Peyer's patch (tissue), 4 donors: ENCODE data around the gene SHROOM2. TPM values are rescaled to one million over a fixed set of nuclear protein-coding genes. Genes with fewer than 3 reads are reported as not detected.

Source experiments
- DNase-seq, 3 donors: peaks; one replicate each; pipeline ENCODE4 v3.0.0-alpha.2; 2017 to 2019
- H3K27ac ChIP-seq, 4 donors: fragments of 200-600 bp; sonication (generic); one replicate each; pipeline ENCODE4 v1.5.1; 2016 to 2019
- H3K27me3 ChIP-seq, 2 donors: fragments of 200-600 bp; sonication (generic); one replicate each; pipeline ENCODE4 v1.5.1; 2019
- H3K36me3 ChIP-seq, 3 donors: fragments of 200-600 bp; sonication (generic); one replicate each; pipeline ENCODE4 v1.5.1; 2016 to 2019
- H3K4me1 ChIP-seq, 4 donors: fragments of 200-600 bp; sonication (generic); one replicate each; pipeline ENCODE4 v1.5.1; 2016 to 2019
- H3K4me3 ChIP-seq, 4 donors: fragments of 200-600 bp; sonication (generic); 1 replicate in 3 of 4; 2 replicates in 1 of 4; pipeline ENCODE4 v1.5.1; 2016 to 2019; ENCODE audit warnings: mild to moderate bottlenecking in 1 of 4
- H3K9me3 ChIP-seq, 4 donors: fragments of 200-600 bp; sonication (generic); one replicate each; pipeline ENCODE4 v1.5.1; 2016 to 2019; ENCODE audit warnings: mild to moderate bottlenecking in 1 of 4
- CTCF ChIP-seq, 6 experiments: fragments of 450-650 bp in 4 of 6; fragments of 200-600 bp in 2 of 6; sonication (generic) in 1 of 6; IDR thresholded peaks; one replicate each; pipeline ENCODE4 v1.5.1; 2017 to 2019; ENCODE audit warnings: antibody characterized with exemption in 6 of 6, mild to moderate bottlenecking in 3 of 6, moderate library complexity in 1 of 6
- POLR2A ChIP-seq, 2 donors: fragments of 450-650 bp; IDR thresholded peaks; one replicate each; pipeline ENCODE4 v1.5.1; 2017; ENCODE audit warnings: antibody characterized with exemption in 2 of 2, mild to moderate bottlenecking in 2 of 2, moderate library complexity in 2 of 2
- total RNA-seq, 4 donors: library from RNA; depleted of rRNA; stranded (reverse); fragments of >200 nt; gene quantifications; one replicate each; pipeline ENCODE4 v1.1.0, GENCODE V29; 2016

SHROOM2 gene
- total RNA-seq, 4 donors from 2014 or later = 1.8 to 7.4 (median 3.3) TPM

- H3K4me1 ChIP-seq = no peaks in the 10 kb centered on the region
- no peaks in the 10 kb centered on the region for H3K27me3 ChIP-seq
- H3K4me3 ChIP-seq = no peak overlapping the region
- no peaks in the 10 kb centered on the region for H3K9me3 ChIP-seq
- H3K36me3 ChIP-seq = no peaks in the 10 kb centered on the region
- no peak overlapping the region for H3K27ac ChIP-seq
- no peak for TF ChIP-seq CTCF (IDR thresholded peaks at IDR 0.05)
- DNase-seq = no peak
Observed at GRCh38 chrX:9835585-9836210, 49.5 kb downstream of the SHROOM2 start.

- no peak for TF ChIP-seq CTCF (IDR thresholded peaks at IDR 0.05)
- TF ChIP-seq POLR2A (IDR thresholded peaks at IDR 0.05) = no peak
- no peak overlapping the region for H3K27ac ChIP-seq
- H3K4me1 ChIP-seq = no peaks in the 10 kb centered on the region
- no peaks in the 10 kb centered on the region for H3K36me3 ChIP-seq
- DNase-seq = no peak
- H3K4me3 ChIP-seq = no peak overlapping the region
- H3K27me3 ChIP-seq = no peaks in the 10 kb centered on the region
- no peaks in the 10 kb centered on the region for H3K9me3 ChIP-seq
Observed at GRCh38 chrX:9842541-9842940, 56.3 kb downstream of the SHROOM2 start.

- DNase-seq = no peak
- H3K27me3 ChIP-seq = no peaks in the 10 kb centered on the region
- no peaks in the 10 kb centered on the region for H3K9me3 ChIP-seq
- H3K4me3 ChIP-seq = no peak overlapping the region
- TF ChIP-seq POLR2A (IDR thresholded peaks at IDR 0.05) = no peak
- no peak for TF ChIP-seq CTCF (IDR thresholded peaks at IDR 0.05)
- no peaks in the 10 kb centered on the region for H3K4me1 ChIP-seq
- no peak overlapping the region for H3K27ac ChIP-seq
- H3K36me3 ChIP-seq = no peaks in the 10 kb centered on the region
Observed at GRCh38 chrX:9844936-9845577, 58.8 kb downstream of the SHROOM2 start.

GRCh38 chrX:9845578-9845952, 59.3 kb downstream of the SHROOM2 start:
- Histone ChIP-seq H3K27ac (no peak overlapping the region), H3K4me1 (no peaks in the 10 kb centered on the region), H3K9me3 (no peaks in the 10 kb centered on the region), H3K36me3 (no peaks in the 10 kb centered on the region), H3K27me3 (no peaks in the 10 kb centered on the region), H3K4me3 (no peak overlapping the region)
- TF ChIP-seq POLR2A (IDR thresholded peaks at IDR 0.05) (no peak), CTCF (IDR thresholded peaks at IDR 0.05) (no peak)
- no peak for DNase-seq

- Histone ChIP-seq H3K9me3 (no peaks in the 10 kb centered on the region), H3K4me3 (no peak overlapping the region), H3K27me3 (no peaks in the 10 kb centered on the region), H3K4me1 (no peaks in the 10 kb centered on the region), H3K27ac (no peak overlapping the region), H3K36me3 (no peaks in the 10 kb centered on the region)
- TF ChIP-seq POLR2A (IDR thresholded peaks at IDR 0.05) (no peak), CTCF (IDR thresholded peaks at IDR 0.05) (no peak)
- DNase-seq = no peak
Observed at GRCh38 chrX:9846631-9847030, 60.4 kb downstream of the SHROOM2 start.
